Left forelimb (tissue), 1 donor: Measurements from ENCODE around the gene ALDH9A1.
"Not testable (repeated sequence)": the region's sequence is repeated elsewhere in the genome, so short reads cannot be mapped to it uniquely, and the experiment has no call there.

Source experiments
- DNase-seq: peaks from one replicate; pipeline ENCODE4 v3.0.0-alpha.2; 2018; ENCODE audit warnings: low spot score

The ALDH9A1 gene

GRCh38 chr1:165645654-165646366 lies 52.6 kb downstream of the ALDH9A1 start:
- no peak for DNase-seq

- no peak for DNase-seq
Observed at GRCh38 chr1:165644064-165644735, 54.2 kb downstream of the ALDH9A1 start.

GRCh38 chr1:165641231-165641987 lies 57.0 kb downstream of the ALDH9A1 start:
- no peak for DNase-seq

- DNase-seq = no peak
Observed at GRCh38 chr1:165639821-165640623, 58.3 kb downstream of the ALDH9A1 start.

GRCh38 chr1:165638211-165638610 lies 60.2 kb downstream of the ALDH9A1 start:
- not testable (repeated sequence) for DNase-seq

- DNase-seq = no peak
Observed at GRCh38 chr1:165637427-165637826, 60.9 kb downstream of the ALDH9A1 start.

- DNase-seq = no peak
Observed at GRCh38 chr1:165635823-165636222, 62.5 kb downstream of the ALDH9A1 start.

- no peak for DNase-seq
Observed at GRCh38 chr1:165635329-165635728, 63.0 kb downstream of the ALDH9A1 start.

GRCh38 chr1:165634154-165634921 lies 64.0 kb downstream of the ALDH9A1 start:
- DNase-seq = no peak

GRCh38 chr1:165633614-165634013 lies 64.7 kb downstream of the ALDH9A1 start:
- DNase-seq = no peak

- no peak for DNase-seq
Observed at GRCh38 chr1:165632491-165632890, 65.9 kb downstream of the ALDH9A1 start.

GRCh38 chr1:165632152-165632469 lies 66.3 kb downstream of the ALDH9A1 start:
- no peak for DNase-seq

- DNase-seq = peak; percentile 70
Observed at GRCh38 chr1:165631342-165632151, 66.8 kb downstream of the ALDH9A1 start.

- peak; percentile 94 for DNase-seq
Observed at GRCh38 chr1:165630629-165631341, 67.6 kb downstream of the ALDH9A1 start, which contains the start of gene MGST3. Gene MGST3 (plus strand): TSS chr1:165631234. CDS start chr1:165649848, 18,614 bp downstream.

- DNase-seq = no peak
Observed at GRCh38 chr1:165629848-165630628, 68.3 kb downstream of the ALDH9A1 start.

GRCh38 chr1:165629151-165629550 lies 69.2 kb downstream of the ALDH9A1 start:
- DNase-seq = no peak

GRCh38 chr1:165628147-165628822 lies 70.1 kb downstream of the ALDH9A1 start:
- no peak for DNase-seq

- DNase-seq = no peak
Observed at GRCh38 chr1:165624441-165624840, 73.9 kb downstream of the ALDH9A1 start.
